GM21423 (cell line): Measurements from ENCODE around the gene KANK3.

Source experiments
- ATAC-seq: cut with Tn5 transposase; IDR thresholded peaks from one replicate; pipeline ENCODE4 v1.9.1; 2021; ENCODE audit warnings: mild to moderate bottlenecking, moderate library complexity; ENCODE audit not compliant: unreplicated experiment

KANK3 gene

GRCh38 chr19:8340341-8341096 is 2.5 kb downstream of the KANK3 start:
- ATAC-seq: no peak

- no peak for ATAC-seq
Observed at GRCh38 chr19:8338835-8339234, 4.2 kb downstream of the KANK3 start.

GRCh38 chr19:8337728-8338127 is 5.3 kb downstream of the KANK3 start:
- no peak for ATAC-seq

- ATAC-seq: no peak
Observed at GRCh38 chr19:8336660-8337059, 6.4 kb downstream of the KANK3 start.

GRCh38 chr19:8336072-8336569 is 6.9 kb downstream of the KANK3 start:
- ATAC-seq: no peak

GRCh38 chr19:8335343-8336071 is 7.6 kb downstream of the KANK3 start:
- no peak for ATAC-seq

GRCh38 chr19:8334458-8335342 is 8.4 kb downstream of the KANK3 start:
- ATAC-seq: no peak

GRCh38 chr19:8333767-8334457 is 9.2 kb downstream of the KANK3 start:
- no peak for ATAC-seq

- ATAC-seq: no peak
Observed at GRCh38 chr19:8332976-8333766, 9.9 kb downstream of the KANK3 start.

GRCh38 chr19:8331263-8331845 is 11.7 kb downstream of the KANK3 start:
- no peak for ATAC-seq

GRCh38 chr19:8329996-8330395 is 13.1 kb downstream of the KANK3 start:
- no peak for ATAC-seq

GRCh38 chr19:8325454-8325853 is 17.6 kb downstream of the KANK3 start:
- no peak for ATAC-seq

- no peak for ATAC-seq
Observed at GRCh38 chr19:8324186-8325050, 18.6 kb downstream of the KANK3 start.

- no peak for ATAC-seq
Observed at GRCh38 chr19:8323781-8324185, 19.3 kb downstream of the KANK3 start.

GRCh38 chr19:8322638-8322997 is 20.4 kb downstream of the KANK3 start:
- ATAC-seq: no peak

- ATAC-seq: no peak
Observed at GRCh38 chr19:8321986-8322637, 20.9 kb downstream of the KANK3 start.

GRCh38 chr19:8321067-8321985 is 21.7 kb downstream of the KANK3 start, which contains the start of the genes NDUFA7 and RPS28:
Gene NDUFA7, minus strand, starts transcription at chr19:8321375. Its CDS starts 17 bp downstream, at chr19:8321358.
Gene RPS28, plus strand, starts transcription at chr19:8321496. Its CDS starts 35 bp downstream, at chr19:8321531.
- ATAC-seq: peak; percentile 95
